Spleen (tissue), 7 donors: Measurements from ENCODE around the gene SCAMP4.

ENCODE experiments used
- POLR2A ChIP-seq, 3 donors: fragments of 450-650 bp; IDR thresholded peaks; one replicate each; pipeline ENCODE4 v1.5.1; 2017; ENCODE audit warnings: antibody characterized with exemption in 3 of 3, mild to moderate bottlenecking in 1 of 3
- TF ChIP-seq, protein P1 (sequence below), 11 experiments: fragments of 200-600 bp in 7 of 11; fragments of 450-650 bp in 4 of 11; sonication (generic) in 4 of 11; IDR thresholded peaks in 8 of 11; conservative IDR thresholded peaks in 3 of 11; 1 replicate in 7 of 11; 2 replicates in 4 of 11; pipeline versions ENCODE4 v1.4.0 to v1.8.0; 2016 to 2021; ENCODE audit warnings: antibody characterized with exemption in 11 of 11, inconsistent platforms in 4 of 11, mild to moderate bottlenecking in 1 of 11
- donor health status: DM: no; HTN: no; CAD: no; lungs with moderate emphysema.
- donor health status: DM: no; HTN: no; CAD: no.
- donor health status: DM: no; HTN: no; CAD: no.

DNA sequence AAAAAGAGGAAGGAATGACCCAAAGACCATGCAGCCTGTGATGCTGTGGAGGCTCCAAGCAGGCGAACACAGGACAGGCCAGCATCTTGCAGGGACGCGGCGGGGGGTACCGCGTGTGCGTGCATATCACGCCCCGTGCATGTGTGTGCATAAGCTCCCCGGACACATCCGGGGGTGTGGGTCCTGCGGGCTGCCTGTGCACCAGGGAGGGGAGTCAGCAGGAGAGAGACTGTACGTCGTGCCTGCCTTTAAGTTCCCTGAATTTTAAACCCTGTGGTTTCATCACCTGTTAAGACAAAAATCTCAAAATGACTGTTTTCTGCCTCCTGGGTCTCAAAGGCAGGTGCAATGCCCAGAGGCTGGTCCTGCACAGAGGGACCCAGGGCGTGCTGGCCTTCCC lies 16.6 kb downstream of the SCAMP4 start:
- TF ChIP-seq, protein P1, sequence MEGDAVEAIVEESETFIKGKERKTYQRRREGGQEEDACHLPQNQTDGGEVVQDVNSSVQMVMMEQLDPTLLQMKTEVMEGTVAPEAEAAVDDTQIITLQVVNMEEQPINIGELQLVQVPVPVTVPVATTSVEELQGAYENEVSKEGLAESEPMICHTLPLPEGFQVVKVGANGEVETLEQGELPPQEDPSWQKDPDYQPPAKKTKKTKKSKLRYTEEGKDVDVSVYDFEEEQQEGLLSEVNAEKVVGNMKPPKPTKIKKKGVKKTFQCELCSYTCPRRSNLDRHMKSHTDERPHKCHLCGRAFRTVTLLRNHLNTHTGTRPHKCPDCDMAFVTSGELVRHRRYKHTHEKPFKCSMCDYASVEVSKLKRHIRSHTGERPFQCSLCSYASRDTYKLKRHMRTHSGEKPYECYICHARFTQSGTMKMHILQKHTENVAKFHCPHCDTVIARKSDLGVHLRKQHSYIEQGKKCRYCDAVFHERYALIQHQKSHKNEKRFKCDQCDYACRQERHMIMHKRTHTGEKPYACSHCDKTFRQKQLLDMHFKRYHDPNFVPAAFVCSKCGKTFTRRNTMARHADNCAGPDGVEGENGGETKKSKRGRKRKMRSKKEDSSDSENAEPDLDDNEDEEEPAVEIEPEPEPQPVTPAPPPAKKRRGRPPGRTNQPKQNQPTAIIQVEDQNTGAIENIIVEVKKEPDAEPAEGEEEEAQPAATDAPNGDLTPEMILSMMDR (IDR thresholded peaks at IDR 0.05 in 8 of 11, conservative IDR thresholded peaks at IDR 0.05 in 3 of 11) = no peak
- TF ChIP-seq POLR2A (IDR thresholded peaks at IDR 0.05) = no peak
